GM21447 (cell line): ENCODE measurements around the gene RAD54L.
"Not testable (repeated sequence)": the region's sequence is repeated elsewhere in the genome, so short reads cannot be mapped to it uniquely, and the experiment has no call there.

ENCODE experiments used
- ATAC-seq: cut with Tn5 transposase; IDR thresholded peaks from one replicate; pipeline ENCODE4 v1.9.1; 2021; ENCODE audit not compliant: unreplicated experiment

Gene RAD54L

GRCh38 chr1:46319301-46319700 lies 71.7 kb downstream of the RAD54L start:
- ATAC-seq, result not testable (repeated sequence)

- ATAC-seq, result not testable (repeated sequence)
Observed at GRCh38 chr1:46319960-46320914, 72.7 kb downstream of the RAD54L start.

GRCh38 chr1:46322191-46322590 lies 74.6 kb downstream of the RAD54L start:
- ATAC-seq, result not testable (repeated sequence)

- ATAC-seq, result not testable (repeated sequence)
Observed at GRCh38 chr1:46325285-46326076, 77.9 kb downstream of the RAD54L start.
